ENCODE results near the gene FRYL. TPM values are rescaled to one million over a fixed set of nuclear protein-coding genes. Genes with fewer than 3 reads are reported as not detected.

FRYL gene
- total RNA-seq, 1 experiment from 2014 or later = 47.7 TPM

- no TSS peak for BruUV-seq (replicated peaks)
- CTCF ChIA-PET = no interaction called here
- no peaks in the 10 kb centered on the region for H3K9me3 ChIP-seq (ENCODE audit: control insufficient read depth in 1 of 2, insufficient read depth in 1 of 2, low read depth in 1 of 2, low read length in 2 of 2)
Measured at GRCh38 chr4:48623182-48623780, 156.8 kb downstream of the FRYL start.

More at GRCh38 chr4:48623182-48623780, 156.8 kb downstream of the FRYL start:
- no peaks in the 10 kb centered on the region for H4K20me1 ChIP-seq (ENCODE audit: insufficient read depth)
- ATAC-seq = no peak
- no peak for DNase-seq (ENCODE audit: low read depth, low spot score)
- H3K79me2 ChIP-seq (ENCODE audit: insufficient read depth, low read length) = no peaks in the 10 kb centered on the region
- H3K9ac ChIP-seq (ENCODE audit: low read length) = no peak overlapping the region
- H3K4me1 ChIP-seq (ENCODE audit: control insufficient read depth in 1 of 2, insufficient read depth in 2 of 2, low read length in 2 of 2) = no peaks in the 10 kb centered on the region
- no peaks in the 10 kb centered on the region for H3K27me3 ChIP-seq (ENCODE audit: insufficient read depth, low read length)
- no peak overlapping the region for H3K4me2 ChIP-seq (ENCODE audit: low read length)
- no peak overlapping the region for H2AFZ ChIP-seq (ENCODE audit: low read depth, low read length, poor library complexity, severe bottlenecking)
- H3K27ac ChIP-seq (ENCODE audit: low read depth, low read length) = no peak overlapping the region
- TF ChIP-seq REST (IDR thresholded peaks at IDR 0.05; ENCODE audit: low read depth) = no peak
- TF ChIP-seq RAD21 (IDR thresholded peaks at IDR 0.05; ENCODE audit: low read depth) = no peak
- TF ChIP-seq ELF1 (IDR thresholded peaks at IDR 0.05; ENCODE audit: borderline replicate concordance, low read depth) = no peak
- TF ChIP-seq CBX3 (IDR thresholded peaks at IDR 0.05; ENCODE audit: low read depth) = no peak
- TF ChIP-seq SRF (IDR thresholded peaks at IDR 0.05; ENCODE audit: low read depth) = no peak
- TF ChIP-seq JUND (IDR thresholded peaks at IDR 0.05) = no peak
- TF ChIP-seq POLR2A (IDR thresholded peaks at IDR 0.05; ENCODE audit: borderline replicate concordance, extremely low read depth, insufficient read depth, insufficient read length) = no peak
- no peak for TF ChIP-seq TCF7L2 (IDR thresholded peaks at IDR 0.05; ENCODE audit: borderline replicate concordance, extremely low read depth, insufficient read depth, insufficient read length)
- no peak for TF ChIP-seq ZBTB33 (IDR thresholded peaks at IDR 0.05; ENCODE audit: extremely low read depth, insufficient replicate concordance, low read length)
- no peak for TF ChIP-seq CEBPB (IDR thresholded peaks at IDR 0.05; ENCODE audit: low read depth)
- no peak for TF ChIP-seq YY1 (IDR thresholded peaks at IDR 0.05; ENCODE audit: extremely low read depth, insufficient replicate concordance, low read depth, low read length)
- TF ChIP-seq EGR1 (IDR thresholded peaks at IDR 0.05; ENCODE audit: low read depth) = no peak
- TF ChIP-seq EZH2phosphoT487 (IDR thresholded peaks at IDR 0.05; ENCODE audit: borderline replicate concordance) = no peak
- no peak for TF ChIP-seq FOSL1 (IDR thresholded peaks at IDR 0.05; ENCODE audit: low read depth)
- TF ChIP-seq ATF3 (IDR thresholded peaks at IDR 0.05) = no peak
- no peak for TF ChIP-seq EZH2 (IDR thresholded peaks at IDR 0.05)
- no peaks in the 10 kb centered on the region for H3K9me2 ChIP-seq (ENCODE audit: insufficient read depth)
- H3K4me3 ChIP-seq (replicated peaks in 1 of 2; ENCODE audit: low read depth in 1 of 2, low read length in 2 of 2) = no peak overlapping the region
- RAD21 ChIA-PET (ENCODE audit: low non-redundant PET in 1 of 2, low total read pairs in 2 of 2, uncharacterized antibody in 2 of 2, unreplicated experiment in 2 of 2) = no interaction called here
- H3K36me3 ChIP-seq (ENCODE audit: control insufficient read depth in 1 of 2, insufficient read depth in 2 of 2, low read length in 2 of 2) = no peaks in the 10 kb centered on the region; a peak in 1 of 4 replicates
- intact Hi-C loops (cut with micrococcal nuclease) = no loop called here
- POLR2A ChIA-PET = no interaction called here

All from HCT116 (cell line).